B cell (primary cell): ENCODE data around the gene LRCOL1.

ENCODE experiments used
- CTCF ChIP-seq: fragments of 200-600 bp; IDR thresholded peaks from one replicate; pipeline ENCODE4 v1.8.0; 2022; ENCODE audit warnings: antibody characterized with exemption, mild to moderate bottlenecking
- EZH2 ChIP-seq: IDR thresholded peaks from 2 replicates; pipeline ENCODE4 v1.6.1; 2012; ENCODE audit warnings: borderline replicate concordance, low read depth, mild to moderate bottlenecking, moderate library complexity, low read length; ENCODE audit not compliant: insufficient read depth, poor library complexity, severe bottlenecking

GRCh38 chr12:132574271-132574996 lies 35.9 kb downstream of the LRCOL1 start:
- TF ChIP-seq CTCF (no peak), EZH2 (no peak)
